Muscle of arm (tissue), 12 donors: ENCODE data around the gene SH3D19. TPM values are rescaled to one million over a fixed set of nuclear protein-coding genes. Genes with fewer than 3 reads are reported as not detected.

ENCODE experiments used
- DNase-seq: peaks from one replicate; pipeline ENCODE4 v3.0.0-alpha.2; 2013
- polyA plus RNA-seq, 12 donors: library from polyadenylated mRNA; unstranded; fragments of 120-200 nt; gene quantifications; one replicate each; pipeline ENCODE4 v1.2.1, GENCODE V29; 2013; ENCODE audit not compliant: insufficient read length in 12 of 12

Gene SH3D19
- polyA plus RNA-seq, 12 donors, result 29.3 to 62.7 (median 39.0) TPM; not detected in 1

GRCh38 chr4:151199319-151200190, 125.8 kb downstream of the SH3D19 start:
- no peak for DNase-seq

DNA sequence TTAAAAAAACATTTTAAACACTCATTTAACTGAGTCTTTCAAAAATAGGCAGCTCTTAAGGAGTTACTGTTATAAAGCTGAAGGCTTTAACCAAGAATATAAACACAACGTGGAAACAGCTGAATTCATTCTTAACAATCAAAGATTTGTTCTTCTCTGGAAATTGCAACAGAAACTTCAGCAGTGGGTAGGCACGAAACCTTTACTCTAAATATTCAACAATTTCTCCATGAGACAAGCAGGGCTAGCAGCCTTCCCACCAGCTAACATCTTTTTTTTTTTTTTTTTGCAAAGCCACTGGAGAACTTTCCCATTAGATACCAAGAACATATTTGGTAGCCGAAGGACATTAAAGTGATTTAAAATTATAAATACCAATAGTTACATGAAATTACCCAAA, 126.7 kb downstream of the SH3D19 start:
- DNase-seq, result no peak

DNA sequence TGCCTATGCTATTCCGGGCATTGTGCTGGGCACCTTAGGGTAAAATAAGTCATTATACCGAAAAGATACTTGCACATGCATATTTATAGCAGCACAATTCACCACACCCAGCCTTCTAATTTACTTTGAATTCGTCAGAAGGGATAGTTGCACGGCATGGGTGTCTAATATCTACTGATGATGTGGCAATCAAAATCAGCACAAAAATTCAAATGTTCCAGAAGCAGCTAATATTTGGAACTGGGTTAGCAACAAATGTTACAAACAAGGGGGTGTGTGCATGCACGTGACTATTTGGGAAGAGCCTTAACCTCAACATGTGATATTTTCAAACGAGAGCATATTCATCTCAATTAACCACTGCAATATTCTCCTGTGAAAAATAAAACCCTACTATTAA, 128.2 kb downstream of the SH3D19 start:
- DNase-seq, result no peak

GRCh38 chr4:151195801-151196200, 129.6 kb downstream of the SH3D19 start:
- no peak for DNase-seq

DNA sequence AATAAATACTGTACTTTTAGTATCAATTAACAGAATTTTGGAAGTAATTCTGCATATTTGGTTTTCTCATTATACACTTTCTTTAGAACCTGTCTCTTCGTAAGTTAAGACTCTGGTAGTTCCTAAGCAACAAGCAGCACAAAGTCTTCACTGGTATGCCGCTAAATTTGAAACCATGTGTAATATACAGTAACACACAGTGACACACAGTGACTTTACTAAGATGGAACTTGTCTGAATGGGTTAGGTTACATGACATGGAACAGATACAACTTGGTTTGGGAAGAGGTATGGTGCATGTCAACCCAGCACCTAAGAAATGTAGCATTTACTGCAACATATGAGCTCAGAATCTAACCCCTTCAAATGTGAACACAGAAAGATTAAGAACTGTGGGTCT, 132.0 kb downstream of the SH3D19 start:
- no peak for DNase-seq

GRCh38 chr4:151192556-151193235, 132.7 kb downstream of the SH3D19 start:
- no peak for DNase-seq

DNA sequence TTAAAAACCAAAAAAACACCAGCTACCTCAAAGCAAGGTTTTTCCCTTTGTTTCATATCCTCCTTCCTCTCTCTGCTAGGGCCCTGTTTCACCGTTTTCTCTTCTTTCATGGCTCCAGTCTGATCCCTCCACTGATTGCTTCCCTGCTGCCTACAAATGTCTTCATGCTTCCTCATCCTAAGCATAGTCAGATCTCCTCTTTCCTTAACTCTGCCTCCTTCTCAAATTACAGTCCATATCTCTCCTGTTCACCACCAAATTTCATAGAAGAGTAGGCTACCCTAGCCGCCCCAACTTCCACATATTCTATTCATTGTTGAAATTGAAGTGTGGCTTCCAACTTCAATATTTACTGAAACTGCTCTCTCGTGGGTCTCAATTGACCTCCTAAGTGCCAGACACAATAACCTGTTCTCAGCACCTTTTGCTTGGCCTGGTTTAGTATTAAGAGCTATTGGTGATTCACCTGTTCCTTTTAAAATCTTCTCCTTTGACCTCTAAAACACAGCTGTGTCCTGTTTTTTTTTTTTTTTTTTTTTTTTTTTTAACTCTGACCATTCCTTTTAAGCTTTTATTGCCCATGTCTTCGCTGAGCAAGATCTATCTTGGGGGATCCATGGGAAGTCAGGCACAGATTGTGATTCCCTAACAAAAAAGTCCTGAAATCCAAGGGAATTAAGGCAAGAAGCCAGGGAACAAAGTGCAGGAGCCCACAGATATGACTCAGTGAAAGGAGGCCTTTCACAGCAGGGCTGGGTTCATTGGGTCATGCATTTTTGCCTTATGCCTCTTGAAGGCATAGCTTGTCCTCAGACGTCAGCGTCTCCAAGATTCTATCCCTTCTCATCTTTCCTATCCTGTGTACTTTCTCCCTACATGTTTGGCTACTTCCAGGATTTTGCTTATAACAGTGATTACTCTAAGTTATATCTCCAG, 140.6 kb downstream of the SH3D19 start:
- DNase-seq, result no peak

GRCh38 chr4:151182455-151182996, 142.9 kb downstream of the SH3D19 start:
- no peak for DNase-seq

DNA sequence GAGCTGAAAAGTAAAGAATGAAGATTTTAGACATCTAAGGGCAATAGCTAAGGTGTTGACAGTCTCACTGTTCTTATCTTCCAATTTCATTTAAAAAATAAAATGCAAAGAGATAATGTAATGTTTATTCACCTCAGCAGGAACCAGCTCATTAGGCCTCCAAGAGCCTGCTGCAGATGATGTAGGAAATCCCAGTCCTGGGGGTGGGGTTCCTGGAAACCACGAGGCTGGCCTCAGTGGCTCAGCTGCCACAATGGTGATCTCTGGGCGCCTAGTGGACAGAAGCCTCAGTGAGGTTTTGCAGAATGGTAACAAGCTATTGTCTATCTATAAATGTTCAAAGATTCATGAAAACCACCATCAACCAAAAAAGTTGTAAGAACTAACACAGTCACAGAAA, 148.7 kb downstream of the SH3D19 start:
- no peak for DNase-seq

- no peak for DNase-seq
Observed at GRCh38 chr4:151175754-151176631, 149.4 kb downstream of the SH3D19 start.

GRCh38 chr4:151175233-151175632, 150.2 kb downstream of the SH3D19 start:
- no peak for DNase-seq

DNA sequence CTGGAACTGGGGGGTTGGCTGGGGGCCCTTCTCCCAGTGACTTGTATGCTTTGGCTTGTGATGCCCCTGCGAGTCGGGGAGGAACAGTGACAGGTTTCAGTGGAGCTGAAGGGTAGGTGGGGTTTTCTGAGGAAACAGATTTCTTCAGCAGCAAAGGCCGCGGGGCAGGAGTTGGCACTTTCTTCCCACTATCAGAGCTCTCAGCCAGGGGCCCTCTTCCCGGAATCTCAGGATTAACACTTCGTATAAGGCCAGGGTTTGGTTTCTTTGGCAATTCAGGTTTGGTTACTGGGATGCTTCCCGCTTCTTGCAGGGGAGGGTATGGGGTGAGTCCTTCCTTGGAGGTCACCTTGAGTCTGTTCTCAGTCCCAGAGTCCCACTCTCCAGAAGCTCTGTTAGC, 150.6 kb downstream of the SH3D19 start:
- no peak for DNase-seq

- peak; percentile 61 for DNase-seq
Observed at GRCh38 chr4:151173871-151174270, 151.5 kb downstream of the SH3D19 start.

GRCh38 chr4:151169900-151170299, 155.5 kb downstream of the SH3D19 start:
- no peak for DNase-seq

DNA sequence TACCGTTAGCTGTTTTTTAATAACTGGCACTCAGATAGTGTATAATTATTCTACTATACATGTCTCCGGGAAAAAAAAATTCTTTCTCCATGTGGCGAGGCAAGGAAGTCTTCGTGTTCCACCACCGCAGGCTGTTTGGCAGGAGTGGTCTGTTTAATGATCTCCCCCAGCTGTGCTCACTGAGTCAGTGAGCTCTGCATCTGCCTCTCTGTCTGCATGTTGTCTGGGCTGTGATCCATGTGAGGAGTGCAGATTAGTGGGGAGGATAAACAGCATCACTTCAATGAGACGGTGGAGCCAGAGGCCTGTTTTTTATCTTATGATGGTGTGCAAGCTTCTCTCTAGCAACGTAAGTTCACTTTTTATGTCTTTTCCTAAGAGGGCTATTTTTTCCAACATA, 156.2 kb downstream of the SH3D19 start:
- DNase-seq, result peak; percentile 87

GRCh38 chr4:151167561-151167960, 157.8 kb downstream of the SH3D19 start:
- no peak for DNase-seq

GRCh38 chr4:151166636-151167035, 158.8 kb downstream of the SH3D19 start:
- DNase-seq, result no peak

DNA sequence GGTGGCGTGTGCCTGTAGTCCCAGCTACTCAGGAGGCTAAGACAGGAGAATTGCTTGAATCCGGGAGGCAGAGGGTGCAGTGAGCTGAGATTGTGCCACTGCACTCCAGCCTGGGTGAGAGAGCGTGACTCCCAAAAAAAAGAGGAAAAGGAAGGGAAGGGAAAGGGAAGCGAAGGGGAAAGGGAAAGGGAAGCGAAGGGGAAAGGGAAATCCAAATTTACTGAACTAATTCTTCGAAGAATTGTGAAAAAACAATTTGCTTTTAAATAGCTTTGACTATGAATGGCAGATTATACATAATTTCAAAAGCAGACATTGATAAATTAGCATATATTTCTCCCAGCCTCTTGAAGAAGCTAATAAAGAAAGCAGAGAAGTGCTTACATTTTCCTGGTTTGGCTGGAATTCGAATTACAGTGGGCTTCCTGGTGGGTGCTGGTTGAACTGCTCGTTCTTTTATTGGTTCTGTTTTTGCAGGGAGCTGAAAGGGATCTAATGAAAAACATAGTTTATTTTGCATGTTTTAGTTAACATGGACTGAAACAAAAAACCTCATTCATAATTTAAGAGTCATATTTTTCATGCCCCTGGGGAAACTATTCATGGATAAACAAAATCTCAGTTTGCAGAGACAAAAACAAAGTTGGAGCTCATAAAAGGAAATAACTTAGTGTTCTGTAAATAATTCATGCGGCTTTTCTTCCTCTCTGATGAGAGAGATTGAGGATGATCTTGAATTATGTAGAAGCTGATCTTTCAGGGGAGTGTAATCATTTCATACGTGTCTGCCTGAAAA, 160.0 kb downstream of the SH3D19 start:
- no peak for DNase-seq

DNA sequence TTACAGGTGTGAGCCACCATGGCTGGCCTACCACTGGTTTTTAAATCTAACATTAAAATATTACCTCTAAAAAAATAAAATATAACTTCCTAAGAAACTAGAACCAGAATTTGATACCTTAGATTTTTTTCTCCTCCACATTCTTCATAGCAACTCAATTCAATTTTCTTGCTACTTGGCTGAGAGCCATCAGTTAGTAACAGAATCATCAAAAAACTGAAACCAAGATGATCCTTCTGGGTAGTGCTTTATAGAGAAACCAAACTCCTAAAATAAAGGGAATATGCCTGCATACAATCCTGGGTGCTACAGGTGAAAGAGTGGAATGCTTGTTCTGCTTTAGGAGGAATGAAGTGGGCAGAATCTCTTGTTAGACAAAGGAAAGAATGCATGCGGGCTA, 161.6 kb downstream of the SH3D19 start:
- no peak for DNase-seq

- DNase-seq, result no peak
Observed at GRCh38 chr4:151158979-151159378, 166.4 kb downstream of the SH3D19 start.
